HG02870 (cell line): Measurements from ENCODE around the gene HPS1.

Source experiments
- ATAC-seq: cut with Tn5 transposase; IDR thresholded peaks from one replicate; pipeline ENCODE4 v1.9.1; 2021; ENCODE audit warnings: mild to moderate bottlenecking, moderate library complexity; ENCODE audit not compliant: unreplicated experiment

Gene HPS1

GRCh38 chr10:98433881-98434732 is 12.6 kb downstream of the HPS1 start:
- ATAC-seq = no peak

- no peak for ATAC-seq
These were observed 13.4 kb downstream of the HPS1 start for GRCh38 chr10:98433371-98433770.

- ATAC-seq = no peak
These were observed 14.4 kb downstream of the HPS1 start for GRCh38 chr10:98432330-98432729.

GRCh38 chr10:98431016-98431415 is 15.7 kb downstream of the HPS1 start:
- ATAC-seq = no peak

- ATAC-seq = no peak
These were observed 16.3 kb downstream of the HPS1 start for GRCh38 chr10:98430427-98430826.

GRCh38 chr10:98429320-98430072 is 17.2 kb downstream of the HPS1 start:
- ATAC-seq = no peak

GRCh38 chr10:98427011-98427515 is 19.7 kb downstream of the HPS1 start:
- no peak for ATAC-seq

GRCh38 chr10:98425511-98426352 is 21.0 kb downstream of the HPS1 start:
- peak; percentile 58 for ATAC-seq

GRCh38 chr10:98424295-98425254 is 22.2 kb downstream of the HPS1 start:
- no peak for ATAC-seq

- no peak for ATAC-seq
These were observed 23.0 kb downstream of the HPS1 start for GRCh38 chr10:98423691-98424120.

- no peak for ATAC-seq
These were observed 24.6 kb downstream of the HPS1 start for GRCh38 chr10:98422182-98422581.

GRCh38 chr10:98420786-98421185 is 25.9 kb downstream of the HPS1 start:
- ATAC-seq = no peak

- no peak for ATAC-seq
These were observed 27.1 kb downstream of the HPS1 start for GRCh38 chr10:98419469-98420261.

- no peak for ATAC-seq
These were observed 27.9 kb downstream of the HPS1 start for GRCh38 chr10:98418665-98419468.

- ATAC-seq = no peak
These were observed 28.6 kb downstream of the HPS1 start for GRCh38 chr10:98417973-98418664.

- ATAC-seq = no peak
These were observed 29.2 kb downstream of the HPS1 start for GRCh38 chr10:98417481-98417959.

- ATAC-seq = no peak
These were observed 29.9 kb downstream of the HPS1 start for GRCh38 chr10:98416606-98417388.
